Loucy (cell line): ENCODE results near the gene IL16.

ENCODE experiments used
- H2AFZ ChIP-seq: fragments of 200-600 bp; sonication (generic); 2 replicates; pipeline ENCODE4 v1.6.0; 2016; ENCODE audit warnings: antibody characterized with exemption, mild to moderate bottlenecking, low read length, moderate library complexity
- H3F3A ChIP-seq: fragments of 200-600 bp; 2 replicates; pipeline ENCODE4 v1.6.0; 2016; ENCODE audit warnings: antibody characterized with exemption, low read depth, mild to moderate bottlenecking
- H3K27me3 ChIP-seq: fragments of 200-600 bp; sonication (generic); 2 replicates; pipeline ENCODE4 v1.6.1; 2014; ENCODE audit warnings: low read length, mild to moderate bottlenecking; ENCODE audit not compliant: insufficient read depth, poor library complexity, severe bottlenecking
- H3K36me3 ChIP-seq: fragments of 200-600 bp; sonication (generic); 2 replicates; pipeline ENCODE4 v1.6.1; 2016; ENCODE audit warnings: low read length; ENCODE audit not compliant: insufficient read depth
- H3K4me1 ChIP-seq: fragments of 200-600 bp; sonication (generic); 2 replicates; pipeline ENCODE4 v1.5.1; 2014; ENCODE audit warnings: low read length, mild to moderate bottlenecking; ENCODE audit not compliant: insufficient read depth, poor library complexity, severe bottlenecking
- H3K4me2 ChIP-seq: fragments of 200-600 bp; sonication (generic); 2 replicates; pipeline ENCODE4 v1.6.0; 2014; ENCODE audit warnings: antibody characterized with exemption, low read length, low read depth, mild to moderate bottlenecking; ENCODE audit not compliant: poor library complexity, severe bottlenecking
- H3K4me3 ChIP-seq: fragments of 200-600 bp; sonication (generic); 2 replicates; pipeline ENCODE4 v1.5.1; 2014; ENCODE audit warnings: low read length, mild to moderate bottlenecking, mixed read lengths; ENCODE audit not compliant: poor library complexity, severe bottlenecking
- H3K79me2 ChIP-seq: fragments of 200-600 bp; sonication (generic); 2 replicates; pipeline ENCODE4 v1.6.1; 2014; ENCODE audit warnings: low read length; ENCODE audit not compliant: insufficient read depth
- H3K9ac ChIP-seq: fragments of 200-600 bp; sonication (generic); 2 replicates; pipeline ENCODE4 v1.6.0; 2014; ENCODE audit warnings: mild to moderate bottlenecking, low read depth, low read length, moderate library complexity; ENCODE audit not compliant: poor library complexity, severe bottlenecking
- H3K9me2 ChIP-seq: fragments of 200-600 bp; sonication (generic); replicated peaks from 2 replicates; pipeline ENCODE4 v1.6.1; 2016; ENCODE audit warnings: low read depth, low read length, mixed read lengths
- H3K9me3 ChIP-seq: fragments of 200-600 bp; sonication (generic); 2 replicates; pipeline ENCODE4 v1.6.1; 2014; ENCODE audit warnings: mild to moderate bottlenecking, antibody characterized with exemption, low read length, low read depth; ENCODE audit not compliant: insufficient read depth
- H4K20me1 ChIP-seq: fragments of 200-600 bp; sonication (generic); 2 replicates; pipeline ENCODE4 v1.6.0; 2014; ENCODE audit warnings: antibody characterized with exemption, low read length, mild to moderate bottlenecking; ENCODE audit not compliant: insufficient read depth, poor library complexity, severe bottlenecking
- CTCF ChIP-seq: fragments of 200-600 bp; sonication (generic); conservative IDR thresholded peaks from 2 replicates; pipeline ENCODE4 v1.5.1; 2014; ENCODE audit warnings: mild to moderate bottlenecking, antibody characterized with exemption, low read length
- EZH2phosphoT487 ChIP-seq: fragments of 200-600 bp; IDR thresholded peaks from 2 replicates; pipeline ENCODE4 v1.6.1; 2018; ENCODE audit warnings: antibody characterized with exemption, mild to moderate bottlenecking, moderate library complexity, borderline replicate concordance

The IL16 gene

GRCh38 chr15:81227716-81228115 is 31.0 kb downstream of the IL16 start:
- no peaks in the 10 kb centered on the region for H3K9me2 ChIP-seq
- no peaks in the 10 kb centered on the region for H4K20me1 ChIP-seq
- H3K36me3 ChIP-seq, result no peaks in the 10 kb centered on the region
- no peaks in the 10 kb centered on the region for H3K79me2 ChIP-seq
- no peaks in the 10 kb centered on the region for H3K4me1 ChIP-seq
- no peaks in the 10 kb centered on the region for H3K27me3 ChIP-seq
- H2AFZ ChIP-seq, result no peak overlapping the region
- H3K4me3 ChIP-seq, result no peak overlapping the region
- H3K4me2 ChIP-seq, result no peak overlapping the region
- no peak overlapping the region for H3K9ac ChIP-seq
- no peaks in the 10 kb centered on the region for H3F3A ChIP-seq
- TF ChIP-seq EZH2phosphoT487 (no peak), CTCF (no peak)
- no peaks in the 10 kb centered on the region for H3K9me3 ChIP-seq

- H3K4me1 ChIP-seq, result no peaks in the 10 kb centered on the region
- H3K27me3 ChIP-seq, result no peaks in the 10 kb centered on the region
- H3F3A ChIP-seq, result no peaks in the 10 kb centered on the region
- no peaks in the 10 kb centered on the region for H3K79me2 ChIP-seq
- TF ChIP-seq EZH2phosphoT487, result no peak
- no peak for TF ChIP-seq CTCF
- no peak overlapping the region for H3K4me3 ChIP-seq
- no peaks in the 10 kb centered on the region for H3K36me3 ChIP-seq
- no peaks in the 10 kb centered on the region for H4K20me1 ChIP-seq
- H3K9ac ChIP-seq, result no peak overlapping the region
- no peaks in the 10 kb centered on the region for H3K9me3 ChIP-seq
- no peak overlapping the region for H2AFZ ChIP-seq
- H3K9me2 ChIP-seq, result no peaks in the 10 kb centered on the region
- no peak overlapping the region for H3K4me2 ChIP-seq
Observed at GRCh38 chr15:81229586-81229985, 32.9 kb downstream of the IL16 start.

GRCh38 chr15:81235276-81236123 is 38.8 kb downstream of the IL16 start:
- no peaks in the 10 kb centered on the region for H3K9me2 ChIP-seq
- no peaks in the 10 kb centered on the region for H3K4me1 ChIP-seq
- no peak overlapping the region for H3K4me2 ChIP-seq
- no peaks in the 10 kb centered on the region for H3K9me3 ChIP-seq
- H3K27me3 ChIP-seq, result no peaks in the 10 kb centered on the region
- H3K4me3 ChIP-seq, result no peak overlapping the region
- no peaks in the 10 kb centered on the region for H3K79me2 ChIP-seq
- no peak for TF ChIP-seq CTCF
- no peak for TF ChIP-seq EZH2phosphoT487
- H3F3A ChIP-seq, result no peaks in the 10 kb centered on the region
- no peak overlapping the region for H2AFZ ChIP-seq
- no peaks in the 10 kb centered on the region for H3K36me3 ChIP-seq
- no peak overlapping the region for H3K9ac ChIP-seq
- H4K20me1 ChIP-seq, result no peaks in the 10 kb centered on the region
